ENCODE measurements around the gene KCTD19.

KCTD19 gene

GRCh38 chr16:67277294-67277998, 49.1 kb downstream of the KCTD19 start:
- Histone ChIP-seq H3K4me3 (ENCODE audit: insufficient read length, low read depth) (no peak overlapping the region), H3K4me1 (ENCODE audit: insufficient read depth, insufficient read length) (peaks cover 16% of the 10 kb centered on the region), H3K36me3 (ENCODE audit: insufficient read depth, insufficient read length, low read length) (peaks cover 29% of the 10 kb centered on the region), H3K9ac (ENCODE audit: insufficient read length, low read depth) (peak overlapping the region; percentile 28), H3K9me3 (ENCODE audit: insufficient read depth, low read length) (no peaks in the 10 kb centered on the region), H3K27me3 (ENCODE audit: insufficient read depth, insufficient read length) (peaks cover 8% of the 10 kb centered on the region)
- TF ChIP-seq YY1 (IDR thresholded peaks at IDR 0.05; ENCODE audit: insufficient read depth, insufficient read length): no peak
- no peak for TF ChIP-seq ZNF274 (IDR thresholded peaks at IDR 0.05; ENCODE audit: low read depth, low read length)
- no peak for TF ChIP-seq SUZ12 (IDR thresholded peaks at IDR 0.05; ENCODE audit: extremely low read depth, insufficient read depth, insufficient read length)
- no peak for DNase-seq (ENCODE audit: low read depth, low spot score)

- Histone ChIP-seq H3K9ac (ENCODE audit: insufficient read length, low read depth) (no peak overlapping the region), H3K36me3 (ENCODE audit: insufficient read depth, insufficient read length, low read length) (peaks cover 24% of the 10 kb centered on the region), H3K27me3 (ENCODE audit: insufficient read depth, insufficient read length) (peaks cover 8% of the 10 kb centered on the region), H3K9me3 (ENCODE audit: insufficient read depth, low read length) (no peaks in the 10 kb centered on the region), H3K4me1 (ENCODE audit: insufficient read depth, insufficient read length) (peaks cover 16% of the 10 kb centered on the region), H3K4me3 (ENCODE audit: insufficient read length, low read depth) (no peak overlapping the region)
- TF ChIP-seq YY1 (IDR thresholded peaks at IDR 0.05; ENCODE audit: insufficient read depth, insufficient read length) (no peak), ZNF274 (IDR thresholded peaks at IDR 0.05; ENCODE audit: low read depth, low read length) (no peak), SUZ12 (IDR thresholded peaks at IDR 0.05; ENCODE audit: extremely low read depth, insufficient read depth, insufficient read length) (no peak)
- DNase-seq (ENCODE audit: low read depth, low spot score): no peak
Measured at GRCh38 chr16:67275321-67275720, 51.2 kb downstream of the KCTD19 start.

- no peak for TF ChIP-seq SUZ12 (IDR thresholded peaks at IDR 0.05; ENCODE audit: extremely low read depth, insufficient read depth, insufficient read length)
- no peak for TF ChIP-seq ZNF274 (IDR thresholded peaks at IDR 0.05; ENCODE audit: low read depth, low read length)
- TF ChIP-seq YY1 (IDR thresholded peaks at IDR 0.05; ENCODE audit: insufficient read depth, insufficient read length): no peak
- no peaks in the 10 kb centered on the region for H3K27me3 ChIP-seq (ENCODE audit: insufficient read depth, insufficient read length)
- H3K9me3 ChIP-seq (ENCODE audit: insufficient read depth, low read length): no peaks in the 10 kb centered on the region
- peaks cover 21% of the 10 kb centered on the region for H3K36me3 ChIP-seq (ENCODE audit: insufficient read depth, insufficient read length, low read length)
- H3K4me3 ChIP-seq (ENCODE audit: insufficient read length, low read depth): no peak overlapping the region
- H3K4me1 ChIP-seq (ENCODE audit: insufficient read depth, insufficient read length): no peaks in the 10 kb centered on the region
- H3K9ac ChIP-seq (ENCODE audit: insufficient read length, low read depth): no peak overlapping the region
- DNase-seq (ENCODE audit: low read depth, low spot score): no peak
Measured at GRCh38 chr16:67271446-67271845, 55.1 kb downstream of the KCTD19 start.

GRCh38 chr16:67270931-67271338, 55.6 kb downstream of the KCTD19 start:
- no peak overlapping the region for H3K4me3 ChIP-seq (ENCODE audit: insufficient read length, low read depth)
- peaks cover 15% of the 10 kb centered on the region for H3K36me3 ChIP-seq (ENCODE audit: insufficient read depth, insufficient read length, low read length)
- H3K9ac ChIP-seq (ENCODE audit: insufficient read length, low read depth): no peak overlapping the region
- no peak for DNase-seq (ENCODE audit: low read depth, low spot score)
- TF ChIP-seq YY1 (IDR thresholded peaks at IDR 0.05; ENCODE audit: insufficient read depth, insufficient read length): no peak
- TF ChIP-seq ZNF274 (IDR thresholded peaks at IDR 0.05; ENCODE audit: low read depth, low read length): no peak
- no peak for TF ChIP-seq SUZ12 (IDR thresholded peaks at IDR 0.05; ENCODE audit: extremely low read depth, insufficient read depth, insufficient read length)
- no peaks in the 10 kb centered on the region for H3K27me3 ChIP-seq (ENCODE audit: insufficient read depth, insufficient read length)
- H3K9me3 ChIP-seq (ENCODE audit: insufficient read depth, low read length): no peaks in the 10 kb centered on the region
- H3K4me1 ChIP-seq (ENCODE audit: insufficient read depth, insufficient read length): no peaks in the 10 kb centered on the region

- Histone ChIP-seq H3K9ac (ENCODE audit: insufficient read length, low read depth) (no peak overlapping the region), H3K27me3 (ENCODE audit: insufficient read depth, insufficient read length) (no peaks in the 10 kb centered on the region), H3K9me3 (ENCODE audit: insufficient read depth, low read length) (no peaks in the 10 kb centered on the region), H3K4me1 (ENCODE audit: insufficient read depth, insufficient read length) (no peaks in the 10 kb centered on the region), H3K4me3 (ENCODE audit: insufficient read length, low read depth) (no peak overlapping the region), H3K36me3 (ENCODE audit: insufficient read depth, insufficient read length, low read length) (peaks cover 9% of the 10 kb centered on the region)
- no peak for DNase-seq (ENCODE audit: low read depth, low spot score)
- TF ChIP-seq ZNF274 (IDR thresholded peaks at IDR 0.05; ENCODE audit: low read depth, low read length) (no peak), YY1 (IDR thresholded peaks at IDR 0.05; ENCODE audit: insufficient read depth, insufficient read length) (no peak), SUZ12 (IDR thresholded peaks at IDR 0.05; ENCODE audit: extremely low read depth, insufficient read depth, insufficient read length) (no peak)
Measured at GRCh38 chr16:67269766-67270165, 56.8 kb downstream of the KCTD19 start.

GRCh38 chr16:67268136-67268579, 58.4 kb downstream of the KCTD19 start:
- no peaks in the 10 kb centered on the region for H3K27me3 ChIP-seq (ENCODE audit: insufficient read depth, insufficient read length)
- H3K36me3 ChIP-seq (ENCODE audit: insufficient read depth, insufficient read length, low read length): peaks cover 6% of the 10 kb centered on the region
- DNase-seq (ENCODE audit: low read depth, low spot score): no peak
- H3K4me1 ChIP-seq (ENCODE audit: insufficient read depth, insufficient read length): no peaks in the 10 kb centered on the region
- TF ChIP-seq ZNF274 (IDR thresholded peaks at IDR 0.05; ENCODE audit: low read depth, low read length) (no peak), YY1 (IDR thresholded peaks at IDR 0.05; ENCODE audit: insufficient read depth, insufficient read length) (no peak), SUZ12 (IDR thresholded peaks at IDR 0.05; ENCODE audit: extremely low read depth, insufficient read depth, insufficient read length) (no peak)
- no peaks in the 10 kb centered on the region for H3K9me3 ChIP-seq (ENCODE audit: insufficient read depth, low read length)
- H3K4me3 ChIP-seq (ENCODE audit: insufficient read length, low read depth): no peak overlapping the region
- H3K9ac ChIP-seq (ENCODE audit: insufficient read length, low read depth): no peak overlapping the region

- H3K9me3 ChIP-seq (ENCODE audit: insufficient read depth, low read length): no peaks in the 10 kb centered on the region
- no peaks in the 10 kb centered on the region for H3K27me3 ChIP-seq (ENCODE audit: insufficient read depth, insufficient read length)
- no peak for TF ChIP-seq YY1 (IDR thresholded peaks at IDR 0.05; ENCODE audit: insufficient read depth, insufficient read length)
- no peak for TF ChIP-seq ZNF274 (IDR thresholded peaks at IDR 0.05; ENCODE audit: low read depth, low read length)
- TF ChIP-seq SUZ12 (IDR thresholded peaks at IDR 0.05; ENCODE audit: extremely low read depth, insufficient read depth, insufficient read length): no peak
- no peak for DNase-seq (ENCODE audit: low read depth, low spot score)
- no peak overlapping the region for H3K4me3 ChIP-seq (ENCODE audit: insufficient read length, low read depth)
- no peaks in the 10 kb centered on the region for H3K36me3 ChIP-seq (ENCODE audit: insufficient read depth, insufficient read length, low read length)
- H3K4me1 ChIP-seq (ENCODE audit: insufficient read depth, insufficient read length): no peaks in the 10 kb centered on the region
- H3K9ac ChIP-seq (ENCODE audit: insufficient read length, low read depth): no peak overlapping the region
Measured at GRCh38 chr16:67265834-67266233, 60.7 kb downstream of the KCTD19 start.
